ENCODE data around the gene EPS8L1. TPM values are rescaled to one million over a fixed set of nuclear protein-coding genes. Genes with fewer than 3 reads are reported as not detected.

The EPS8L1 gene
- total RNA-seq, 1 donor from 2014 or later = 180 TPM

DNA sequence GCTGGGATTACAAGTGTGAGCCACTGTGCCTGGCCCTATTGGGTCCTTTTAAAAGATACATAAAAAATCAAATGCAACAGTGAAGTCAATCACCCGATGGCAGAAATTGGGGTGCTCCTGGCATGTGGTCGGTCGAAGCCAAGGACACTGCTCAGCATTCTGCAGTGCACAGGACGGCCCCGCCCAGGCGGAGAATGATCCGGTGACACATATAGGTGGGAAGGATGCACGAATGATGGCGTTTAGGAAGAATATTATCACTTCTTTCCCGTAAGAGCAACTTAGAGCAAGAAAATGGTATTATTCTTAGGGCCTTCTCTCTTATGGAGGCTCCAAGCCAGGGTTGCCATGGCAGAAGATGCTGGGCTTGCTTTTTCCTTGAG is 34.4 kb upstream of the EPS8L1 start:
- H3K9me3 ChIP-seq = no peaks in the 10 kb centered on the region
- no peak overlapping the region for H3K27ac ChIP-seq
- H3K4me3 ChIP-seq = no peak overlapping the region
- intact Hi-C loops (cut with DNase I) = no loop called here
- no peak for DNase-seq (ENCODE audit: extremely low spot score in 2 of 2)
- H3K36me3 ChIP-seq = peaks cover 0 to 19% of the 10 kb centered on the region in 2 donors
- no peaks in the 10 kb centered on the region for H3K27me3 ChIP-seq
- TF ChIP-seq, protein P1, sequence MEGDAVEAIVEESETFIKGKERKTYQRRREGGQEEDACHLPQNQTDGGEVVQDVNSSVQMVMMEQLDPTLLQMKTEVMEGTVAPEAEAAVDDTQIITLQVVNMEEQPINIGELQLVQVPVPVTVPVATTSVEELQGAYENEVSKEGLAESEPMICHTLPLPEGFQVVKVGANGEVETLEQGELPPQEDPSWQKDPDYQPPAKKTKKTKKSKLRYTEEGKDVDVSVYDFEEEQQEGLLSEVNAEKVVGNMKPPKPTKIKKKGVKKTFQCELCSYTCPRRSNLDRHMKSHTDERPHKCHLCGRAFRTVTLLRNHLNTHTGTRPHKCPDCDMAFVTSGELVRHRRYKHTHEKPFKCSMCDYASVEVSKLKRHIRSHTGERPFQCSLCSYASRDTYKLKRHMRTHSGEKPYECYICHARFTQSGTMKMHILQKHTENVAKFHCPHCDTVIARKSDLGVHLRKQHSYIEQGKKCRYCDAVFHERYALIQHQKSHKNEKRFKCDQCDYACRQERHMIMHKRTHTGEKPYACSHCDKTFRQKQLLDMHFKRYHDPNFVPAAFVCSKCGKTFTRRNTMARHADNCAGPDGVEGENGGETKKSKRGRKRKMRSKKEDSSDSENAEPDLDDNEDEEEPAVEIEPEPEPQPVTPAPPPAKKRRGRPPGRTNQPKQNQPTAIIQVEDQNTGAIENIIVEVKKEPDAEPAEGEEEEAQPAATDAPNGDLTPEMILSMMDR (IDR thresholded peaks at IDR 0.05) = no peak
- no peak for TF ChIP-seq POLR2AphosphoS5 (IDR thresholded peaks at IDR 0.05; ENCODE audit: insufficient read depth in 1 of 2, low read depth in 1 of 2)
- TF ChIP-seq POLR2A (IDR thresholded peaks at IDR 0.05) = no peak
- H3K4me1 ChIP-seq = no peaks in the 10 kb centered on the region

DNA sequence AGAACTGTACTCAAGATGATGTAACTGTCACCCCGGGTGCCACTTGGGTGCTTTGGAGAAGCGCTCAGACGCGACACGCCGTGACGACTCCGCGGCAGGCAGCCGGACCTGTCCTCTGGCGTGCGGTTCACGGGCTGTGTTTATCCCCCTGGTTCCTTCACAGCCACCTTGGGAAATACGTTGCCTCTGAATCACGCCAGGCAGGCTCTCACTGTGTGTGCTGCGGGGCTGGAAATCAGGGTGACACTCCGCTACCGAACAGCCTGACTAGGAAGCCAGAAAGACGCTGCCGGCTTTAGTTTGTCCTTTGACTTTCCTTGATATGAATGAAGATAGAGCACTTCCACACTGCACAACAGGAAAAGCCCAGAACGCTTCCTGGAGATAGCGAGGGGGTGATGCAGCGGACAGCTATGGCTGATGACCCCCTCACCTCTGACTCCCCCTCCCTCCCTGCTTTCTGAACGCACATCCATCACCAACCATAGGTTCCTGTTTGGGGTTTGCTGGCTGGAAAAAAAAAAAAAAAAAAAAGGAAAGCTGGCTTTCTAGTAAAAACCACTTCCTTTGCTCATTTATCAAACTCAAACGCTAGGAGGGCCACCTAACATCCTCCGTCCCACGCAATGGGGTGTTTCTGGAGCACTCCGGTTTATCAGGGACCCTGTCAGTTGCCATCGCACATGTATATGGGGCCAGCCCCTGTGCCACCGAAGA is 33.9 kb upstream of the EPS8L1 start:
- Histone ChIP-seq H3K36me3 (peaks cover 0 to 22% of the 10 kb centered on the region in 2 donors), H3K27me3 (no peaks in the 10 kb centered on the region), H3K4me1 (no peaks in the 10 kb centered on the region), H3K9me3 (no peaks in the 10 kb centered on the region), H3K27ac (no peak overlapping the region), H3K4me3 (no peak overlapping the region)
- intact Hi-C loops (cut with DNase I) = no loop called here
- TF ChIP-seq, protein P1 (IDR thresholded peaks at IDR 0.05) = no peak
- no peak for TF ChIP-seq POLR2AphosphoS5 (IDR thresholded peaks at IDR 0.05; ENCODE audit: insufficient read depth in 1 of 2, low read depth in 1 of 2)
- TF ChIP-seq POLR2A (IDR thresholded peaks at IDR 0.05) = no peak
- no peak for DNase-seq (ENCODE audit: extremely low spot score in 2 of 2)

DNA sequence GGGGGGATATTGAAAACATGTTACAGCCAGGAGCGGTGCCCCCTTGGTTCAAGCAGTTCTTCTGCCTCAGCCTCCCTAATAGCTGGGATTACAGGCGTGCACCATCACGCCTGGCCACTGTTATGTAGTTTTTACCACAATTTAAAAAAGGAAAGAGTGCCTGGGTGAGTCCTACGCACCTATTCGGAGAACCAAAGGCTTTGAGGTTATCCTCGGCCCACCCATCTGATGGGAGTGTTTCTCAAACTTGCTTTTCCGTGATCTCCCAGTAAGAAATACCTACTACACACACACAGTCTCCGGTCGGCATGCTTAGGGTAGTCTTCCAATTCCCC is 33.4 kb upstream of the EPS8L1 start:
- Histone ChIP-seq H3K9me3 (no peaks in the 10 kb centered on the region), H3K27me3 (no peaks in the 10 kb centered on the region), H3K4me3 (no peak overlapping the region), H3K4me1 (no peaks in the 10 kb centered on the region), H3K36me3 (peaks cover 0 to 27% of the 10 kb centered on the region in 2 donors), H3K27ac (no peak overlapping the region)
- TF ChIP-seq, protein P1 (IDR thresholded peaks at IDR 0.05) = no peak
- no peak for TF ChIP-seq POLR2AphosphoS5 (IDR thresholded peaks at IDR 0.05; ENCODE audit: insufficient read depth in 1 of 2, low read depth in 1 of 2)
- intact Hi-C loops (cut with DNase I) = no loop called here
- DNase-seq (ENCODE audit: extremely low spot score in 2 of 2) = no peak

DNA sequence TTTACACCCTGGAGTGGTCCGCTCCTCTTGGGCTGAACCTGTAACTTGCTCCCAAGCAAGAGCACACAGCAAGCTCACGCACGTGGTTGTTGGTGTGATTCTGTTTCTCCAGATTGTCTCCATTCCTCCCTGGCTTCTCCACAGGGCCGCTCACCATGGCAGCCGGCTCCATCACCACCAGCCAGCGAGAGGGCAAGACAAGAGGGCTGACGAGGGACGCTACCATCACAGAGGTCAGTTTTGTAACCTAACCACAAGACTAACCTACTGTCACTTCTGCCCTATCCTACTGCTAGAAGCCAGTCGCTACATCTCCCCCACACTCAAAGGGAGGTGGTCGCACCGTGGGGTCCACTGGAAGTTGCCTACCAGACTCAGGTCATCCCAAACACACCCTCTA is 33.0 kb upstream of the EPS8L1 start:
- H3K27ac ChIP-seq = no peak overlapping the region
- intact Hi-C loops (cut with DNase I) = no loop called here
- peaks cover 0 to 31% of the 10 kb centered on the region in 2 donors for H3K36me3 ChIP-seq
- no peaks in the 10 kb centered on the region for H3K9me3 ChIP-seq
- DNase-seq (ENCODE audit: extremely low spot score in 2 of 2) = no peak
- no peaks in the 10 kb centered on the region for H3K27me3 ChIP-seq
- no peak overlapping the region for H3K4me3 ChIP-seq
- H3K4me1 ChIP-seq = no peaks in the 10 kb centered on the region
- TF ChIP-seq, protein P1 (IDR thresholded peaks at IDR 0.05) = no peak
- TF ChIP-seq POLR2A (IDR thresholded peaks at IDR 0.05) (no peak), POLR2AphosphoS5 (IDR thresholded peaks at IDR 0.05; ENCODE audit: insufficient read depth in 1 of 2, low read depth in 1 of 2) (no peak)

DNA sequence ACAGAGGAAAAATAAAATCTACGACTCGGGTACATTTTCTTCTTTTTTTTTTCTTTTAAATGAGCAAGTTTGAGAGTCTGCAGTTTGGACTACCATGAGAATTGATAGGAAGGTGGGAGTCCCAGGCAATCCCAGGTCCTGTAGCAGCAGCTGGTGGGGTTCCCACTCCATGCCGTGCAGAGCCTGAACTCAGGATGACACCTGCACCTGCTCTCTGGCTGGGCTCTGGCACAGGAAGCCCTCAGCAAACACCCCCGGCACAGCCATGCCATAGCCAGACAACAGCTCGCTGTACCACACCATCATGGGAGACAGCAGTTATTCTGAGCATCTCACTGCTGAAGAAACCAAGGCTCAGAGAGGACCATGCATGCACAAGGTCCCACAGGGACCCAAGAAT is 31.4 kb upstream of the EPS8L1 start:
- Histone ChIP-seq H3K27me3 (no peaks in the 10 kb centered on the region), H3K27ac (no peak overlapping the region), H3K36me3 (peaks cover 0 to 45% of the 10 kb centered on the region in 2 donors), H3K4me3 (no peak overlapping the region), H3K9me3 (no peaks in the 10 kb centered on the region), H3K4me1 (no peaks in the 10 kb centered on the region)
- DNase-seq (ENCODE audit: extremely low spot score in 2 of 2) = no peak
- intact Hi-C loops (cut with DNase I) = no loop called here
- TF ChIP-seq, protein P1 (IDR thresholded peaks at IDR 0.05) = no peak
- TF ChIP-seq POLR2A (IDR thresholded peaks at IDR 0.05) (no peak), POLR2AphosphoS5 (IDR thresholded peaks at IDR 0.05; ENCODE audit: insufficient read depth in 1 of 2, low read depth in 1 of 2) (no peak)
